HG02763 (cell line): ENCODE data around the gene HIGD2B.
"Not testable (repeated sequence)": the region's sequence is repeated elsewhere in the genome, so short reads cannot be mapped to it uniquely, and the experiment has no call there.

Experiments
- ATAC-seq: cut with Tn5 transposase; IDR thresholded peaks from one replicate; pipeline ENCODE4 v1.9.1; 2021; ENCODE audit warnings: mild to moderate bottlenecking, moderate library complexity; ENCODE audit not compliant: unreplicated experiment

HIGD2B gene

DNA sequence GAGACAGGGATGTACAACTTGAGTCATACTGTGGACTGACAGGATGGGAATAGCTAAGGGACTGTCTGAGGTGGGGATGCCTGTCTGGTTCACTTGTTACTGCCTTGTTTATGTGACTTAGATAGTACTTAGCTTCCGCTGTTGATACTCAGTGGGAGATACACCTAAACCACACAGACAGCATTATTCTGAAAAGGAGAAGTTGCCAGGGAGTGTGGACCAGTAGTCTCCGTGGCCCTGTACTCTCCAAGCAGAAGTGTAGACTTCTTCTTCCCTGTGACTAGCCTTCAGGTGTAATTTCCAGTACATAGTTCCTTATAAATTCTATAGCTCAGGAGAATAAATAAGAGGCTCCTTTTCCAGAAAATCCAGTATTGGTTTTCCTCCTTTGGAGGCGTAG lies 5.1 kb downstream of the HIGD2B start:
- ATAC-seq: no peak

DNA sequence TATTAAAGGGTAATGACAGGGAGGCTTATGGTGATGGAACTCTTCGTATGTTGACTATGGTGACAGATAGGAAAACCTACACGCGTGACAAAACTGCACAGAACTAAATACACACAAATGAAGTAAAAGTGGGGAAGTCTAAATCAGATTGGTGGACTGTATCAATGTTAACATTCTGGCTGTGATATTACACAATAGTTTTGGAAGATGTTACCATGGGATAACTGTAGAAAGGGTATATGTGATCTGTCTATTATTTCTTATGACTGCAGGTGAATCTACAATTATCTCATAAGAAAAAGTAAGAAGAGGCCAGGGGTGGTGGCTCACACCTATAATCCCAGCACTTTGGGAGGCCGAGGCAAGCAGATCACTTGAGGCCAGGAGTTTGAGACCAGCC lies 9.1 kb downstream of the HIGD2B start:
- no peak for ATAC-seq

DNA sequence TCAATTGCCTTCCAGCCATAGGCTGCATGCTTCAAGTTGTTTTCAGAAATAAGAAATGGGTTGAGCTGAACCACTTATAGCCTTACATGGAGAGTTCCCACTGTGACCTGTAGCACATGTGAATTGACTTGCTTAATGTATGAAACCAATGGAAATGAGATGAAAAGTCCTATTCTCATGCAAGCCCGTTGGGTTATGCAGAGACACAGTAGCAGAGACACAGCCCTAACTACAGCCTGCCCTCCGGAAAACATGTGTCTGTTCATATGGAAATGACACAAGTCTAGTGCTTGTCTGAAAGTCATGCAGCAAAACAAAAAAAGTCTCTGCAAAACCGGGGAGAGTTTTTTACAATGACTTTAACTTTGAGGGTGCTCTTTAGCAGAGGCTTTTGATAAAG lies 14.5 kb downstream of the HIGD2B start:
- ATAC-seq: no peak

DNA sequence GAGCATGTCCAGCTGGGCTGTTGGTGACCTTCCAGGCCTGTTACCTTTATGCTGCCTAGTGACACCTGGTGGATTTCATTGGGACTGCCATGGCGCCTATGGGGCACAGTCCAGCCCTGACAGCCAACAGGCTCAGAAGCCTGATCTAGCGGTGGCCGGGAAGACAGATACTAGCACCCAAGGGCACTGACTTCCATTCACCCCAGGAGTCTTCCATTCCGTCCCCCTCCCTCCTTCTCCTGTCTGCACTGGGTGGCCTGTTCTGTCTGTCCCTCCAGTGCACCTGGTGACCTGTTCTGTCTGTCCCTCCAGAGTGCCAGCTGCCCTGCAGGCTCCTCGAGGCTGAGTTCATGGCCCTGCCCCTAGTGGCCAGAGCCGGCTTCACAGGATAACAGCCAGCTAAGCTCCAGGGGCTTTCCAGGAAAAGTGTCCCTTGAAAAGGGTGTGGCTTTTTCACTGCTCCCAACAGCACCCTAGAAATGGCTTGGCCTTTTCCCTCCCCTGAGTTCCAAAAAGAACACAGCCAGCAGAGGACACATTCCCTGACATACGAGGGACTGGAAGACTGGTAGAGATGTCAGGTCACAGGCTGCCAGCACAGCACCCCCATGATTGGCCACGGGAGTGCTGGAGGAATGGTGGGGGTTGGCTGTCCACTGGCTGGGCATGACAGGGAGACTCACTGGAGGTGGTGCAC lies 15.2 kb downstream of the HIGD2B start:
- peak; percentile 66 for ATAC-seq

DNA sequence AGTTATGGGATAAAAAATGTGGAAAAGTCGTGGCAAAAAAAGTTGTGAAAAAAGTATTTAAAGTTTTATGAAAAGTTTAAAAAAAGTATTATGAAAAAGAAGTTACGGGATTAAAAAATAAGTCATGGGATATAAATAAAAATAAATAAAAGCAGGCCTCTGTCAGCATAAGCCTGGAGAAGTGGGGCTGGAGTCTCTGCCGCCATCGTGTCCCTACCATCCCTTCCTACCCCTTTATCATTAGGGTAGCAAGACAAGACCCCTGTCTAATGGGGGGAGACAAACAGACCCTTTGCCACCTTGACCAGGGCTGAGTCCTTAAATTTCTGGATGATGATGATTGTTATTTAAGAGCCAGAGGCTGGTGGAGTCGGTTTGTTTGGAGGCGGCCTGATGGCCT lies 16.2 kb downstream of the HIGD2B start:
- not testable (repeated sequence) for ATAC-seq

DNA sequence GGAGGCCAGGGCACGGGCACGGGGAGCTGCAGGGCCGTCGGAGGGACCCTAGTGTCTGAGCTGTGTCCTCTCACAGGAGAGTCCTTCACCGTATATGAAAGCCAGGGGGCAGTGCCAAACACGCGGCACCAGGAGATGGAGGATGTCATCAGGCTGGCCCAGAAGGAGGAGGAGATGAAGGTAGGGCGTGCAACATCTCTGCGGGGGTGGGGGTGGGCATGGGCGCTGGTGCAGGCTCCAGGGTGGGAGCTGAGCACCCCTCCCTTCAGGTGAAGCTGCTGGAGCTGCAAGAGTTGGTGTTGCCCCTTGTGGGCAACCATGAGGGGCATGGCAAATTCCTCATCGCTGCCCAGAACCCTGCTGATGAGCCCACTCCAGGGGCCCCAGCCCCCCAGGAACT lies 20.3 kb downstream of the HIGD2B start:
- ATAC-seq: not testable (repeated sequence)

GRCh38 chr15:72663931-72664330 lies 22.1 kb downstream of the HIGD2B start:
- not testable (repeated sequence) for ATAC-seq

- ATAC-seq: not testable (repeated sequence)
Observed at GRCh38 chr15:72661081-72661480, 24.9 kb downstream of the HIGD2B start.

DNA sequence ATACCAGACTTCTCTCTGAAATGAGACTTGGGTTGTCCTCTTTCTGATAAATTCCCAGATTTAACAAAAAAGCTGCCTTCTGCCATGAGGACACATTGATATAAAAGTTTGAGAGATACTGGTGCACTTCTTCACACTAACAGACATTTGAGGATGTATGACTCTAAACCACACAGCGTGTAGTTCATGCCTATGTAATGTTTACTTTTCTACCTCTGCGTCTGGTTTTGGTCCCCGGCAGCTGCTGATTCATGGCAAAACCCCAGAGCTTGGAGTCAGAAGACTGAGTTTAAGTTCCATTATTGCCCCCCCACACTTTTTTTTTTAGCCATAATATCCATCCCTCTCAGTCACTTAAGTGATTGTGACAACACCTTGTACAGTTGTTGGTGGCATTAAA lies 30.0 kb downstream of the HIGD2B start:
- not testable (repeated sequence) for ATAC-seq

GRCh38 chr15:72654397-72654796 lies 31.6 kb downstream of the HIGD2B start, which contains the start of gene GOLGA6B:
GOLGA6B (plus strand) TSS chr15:72654697; CDS start chr15:72654738, 41 bp downstream.
- ATAC-seq: not testable (repeated sequence)

DNA sequence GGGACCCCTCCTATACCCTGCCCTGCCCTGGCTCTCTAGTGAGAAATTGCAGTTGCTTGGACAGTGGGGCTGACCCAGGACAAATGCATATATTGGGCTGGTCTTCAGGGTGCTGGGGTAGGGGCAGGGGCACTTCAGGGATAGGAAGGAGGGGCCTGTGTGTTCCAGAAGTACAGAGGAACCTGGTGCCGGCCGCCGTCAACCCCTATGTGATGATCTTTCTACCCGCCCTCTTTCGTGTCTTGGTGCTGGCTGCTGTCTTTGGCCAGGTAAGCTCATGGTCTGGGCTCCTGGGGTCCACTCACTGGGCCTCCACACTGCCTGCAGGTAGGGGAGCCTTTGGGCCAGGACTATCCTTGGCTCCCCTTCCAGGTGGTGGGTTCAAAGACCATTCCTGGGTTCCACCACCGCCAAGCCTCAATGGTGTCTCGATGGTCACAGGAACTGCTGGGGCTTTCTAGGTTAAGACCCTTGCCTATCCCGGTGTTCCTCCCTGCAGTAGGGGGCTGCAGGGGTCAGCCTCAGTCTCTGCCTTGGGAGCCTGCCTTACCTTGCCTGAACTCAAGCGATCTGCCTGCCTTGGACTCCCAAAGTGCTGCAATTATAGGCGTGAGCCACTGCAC lies 37.2 kb downstream of the HIGD2B start:
- not testable (repeated sequence) for ATAC-seq

DNA sequence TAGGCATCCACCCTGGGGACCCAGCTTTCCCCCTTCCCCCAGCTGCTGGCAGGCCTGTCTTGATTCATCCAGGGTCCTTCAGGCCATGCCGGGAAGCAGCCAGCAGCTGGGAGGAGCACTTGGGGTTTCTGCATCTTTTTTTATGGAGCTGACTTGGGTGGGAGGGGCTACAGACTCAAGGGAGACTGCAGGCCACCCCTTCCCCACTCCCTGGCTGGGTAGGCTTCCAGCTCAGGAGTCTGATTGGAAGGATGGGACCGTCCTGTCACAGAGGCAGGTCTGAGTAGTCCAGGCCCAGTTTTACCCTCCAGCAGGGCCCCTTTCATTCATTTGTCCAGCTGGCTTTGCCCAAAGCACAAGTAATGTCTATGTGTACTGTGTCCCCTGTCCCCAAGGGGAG lies 43.7 kb downstream of the HIGD2B start:
- not testable (repeated sequence) for ATAC-seq

- ATAC-seq: not testable (repeated sequence)
Observed at GRCh38 chr15:72639759-72640483, 46.1 kb downstream of the HIGD2B start.

GRCh38 chr15:72636519-72637282 lies 49.3 kb downstream of the HIGD2B start:
- peak; percentile 49 for ATAC-seq

DNA sequence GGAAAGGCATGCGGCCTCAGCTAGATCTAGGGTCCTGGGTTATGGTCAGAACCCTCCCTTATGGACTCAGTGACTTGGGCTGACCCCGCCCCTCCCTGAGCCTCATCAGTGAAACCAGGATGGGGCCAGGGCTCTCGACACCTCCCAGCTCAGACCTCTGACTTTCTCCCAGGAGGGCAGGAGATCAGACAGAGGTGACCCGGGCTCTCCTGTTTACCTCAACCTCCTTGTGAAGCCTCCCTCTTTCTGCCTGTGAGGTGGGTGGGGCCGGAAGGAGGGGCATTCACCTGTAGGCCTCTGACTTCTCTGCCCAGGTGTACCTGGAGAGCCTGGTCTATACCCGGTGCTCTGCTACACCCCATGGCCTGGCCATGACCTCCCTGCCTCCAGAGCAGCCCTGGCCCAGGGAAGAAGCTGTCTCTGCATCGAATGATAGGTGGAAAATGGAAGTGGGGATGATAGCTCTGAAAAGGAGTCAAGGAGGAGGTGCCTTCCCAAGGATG lies 56.9 kb downstream of the HIGD2B start:
- ATAC-seq: not testable (repeated sequence)

GRCh38 chr15:72628249-72629067 lies 57.5 kb downstream of the HIGD2B start:
- ATAC-seq: not testable (repeated sequence)

GRCh38 chr15:72626153-72626552 lies 59.8 kb downstream of the HIGD2B start:
- not testable (repeated sequence) for ATAC-seq
